ENCODE data around the gene CCDC50.

The CCDC50 gene

DNA sequence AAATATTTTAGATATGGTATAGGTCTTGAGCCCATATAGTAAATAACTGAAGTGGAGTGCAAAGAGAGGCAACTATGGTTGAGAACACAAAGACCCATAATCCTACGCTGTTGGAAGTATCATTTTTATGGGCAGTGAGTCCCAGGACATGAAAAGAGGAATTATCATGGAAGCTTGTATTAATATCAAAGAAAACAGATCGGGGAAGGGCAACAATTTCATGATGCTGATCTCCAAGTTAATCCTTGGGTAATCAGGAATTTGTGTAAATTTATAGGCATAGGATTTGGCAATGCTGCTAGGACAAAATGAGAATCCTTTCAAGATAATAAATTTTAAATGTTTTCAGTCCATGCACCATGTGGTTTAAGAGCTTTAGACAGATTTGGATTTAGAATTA lies 91.6 kb downstream of the CCDC50 start:
- DNase-seq (ENCODE audit: low read depth in 2 of 2), result no peak
- TF ChIP-seq CTCF (IDR thresholded peaks at IDR 0.05; ENCODE audit: low read depth, low read length), result no peak
- no peak overlapping the region for H3K4me3 ChIP-seq (replicated peaks in 1 of 2; ENCODE audit: low read depth in 2 of 2, low read length in 2 of 2)

DNA sequence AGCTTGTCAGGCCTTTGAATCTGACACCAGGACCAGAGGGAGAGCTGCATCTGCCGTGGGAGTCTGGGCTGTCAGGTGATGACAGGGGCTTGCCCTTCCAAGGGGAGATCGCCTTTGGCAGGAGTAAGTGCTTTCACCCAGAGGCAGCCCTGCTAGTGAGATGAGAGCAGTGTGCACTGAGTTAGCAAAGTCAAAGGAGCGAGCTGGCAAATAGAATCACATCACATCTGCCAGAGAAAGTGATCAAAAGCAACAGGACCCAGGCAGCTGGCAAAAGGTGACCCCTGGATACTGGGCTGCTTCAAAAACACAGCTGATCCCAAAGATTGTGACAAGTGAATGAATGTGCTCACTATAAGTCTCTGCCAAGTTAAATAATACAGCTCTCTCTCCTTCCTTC lies 95.7 kb downstream of the CCDC50 start:
- no peak overlapping the region for H3K4me3 ChIP-seq (replicated peaks in 1 of 2; ENCODE audit: low read depth in 2 of 2, low read length in 2 of 2)
- no peak for TF ChIP-seq CTCF (IDR thresholded peaks at IDR 0.05; ENCODE audit: low read depth, low read length)
- no peak for DNase-seq (ENCODE audit: low read depth in 2 of 2)

DNA sequence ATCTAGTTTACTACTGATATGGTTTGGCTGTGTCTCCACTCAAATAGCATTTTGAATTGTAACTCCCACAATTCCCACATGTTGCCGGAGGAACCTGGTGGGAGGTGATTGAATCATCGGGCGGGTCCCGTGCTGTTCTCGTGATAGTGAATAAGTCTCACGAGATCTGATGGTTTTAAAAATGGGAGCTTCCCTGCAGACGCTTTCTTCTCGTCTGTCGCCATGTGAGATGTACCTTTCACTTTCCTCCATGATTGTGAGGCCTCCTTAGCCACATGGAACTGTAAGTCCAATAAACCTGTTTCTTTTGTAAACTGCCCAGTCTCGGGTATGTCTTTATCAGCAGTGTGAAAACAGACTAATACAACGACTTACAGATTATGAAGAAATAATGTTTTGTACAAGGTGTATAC lies 96.1 kb downstream of the CCDC50 start:
- TF ChIP-seq CTCF (IDR thresholded peaks at IDR 0.05; ENCODE audit: low read depth, low read length), result no peak
- DNase-seq (ENCODE audit: low read depth in 2 of 2), result peak in 1 of 2 donors; percentile 9
- no peak overlapping the region for H3K4me3 ChIP-seq (replicated peaks in 1 of 2; ENCODE audit: low read depth in 2 of 2, low read length in 2 of 2)

DNA sequence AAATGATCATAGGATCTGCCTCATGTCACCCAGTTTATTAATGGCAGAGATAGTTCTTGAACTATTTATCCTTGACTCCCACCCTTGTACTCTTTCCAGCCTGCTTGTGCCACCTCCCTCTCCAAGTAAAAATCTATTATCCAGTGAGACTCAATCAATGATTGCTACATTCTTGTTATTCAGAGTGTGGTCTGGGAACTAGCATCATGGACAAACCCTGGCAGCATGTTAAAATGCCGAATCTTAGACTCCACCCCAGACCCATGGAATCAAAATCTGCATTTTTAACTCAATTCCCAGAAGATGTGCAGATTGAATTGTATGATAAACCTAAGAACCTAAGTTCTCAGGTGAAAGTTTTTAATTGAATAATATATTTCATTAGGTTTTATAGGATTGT lies 97.1 kb downstream of the CCDC50 start:
- DNase-seq (ENCODE audit: low read depth in 2 of 2), result no peak
- no peak for TF ChIP-seq CTCF (IDR thresholded peaks at IDR 0.05; ENCODE audit: low read depth, low read length)
- no peak overlapping the region for H3K4me3 ChIP-seq (replicated peaks in 1 of 2; ENCODE audit: low read depth in 2 of 2, low read length in 2 of 2)

DNA sequence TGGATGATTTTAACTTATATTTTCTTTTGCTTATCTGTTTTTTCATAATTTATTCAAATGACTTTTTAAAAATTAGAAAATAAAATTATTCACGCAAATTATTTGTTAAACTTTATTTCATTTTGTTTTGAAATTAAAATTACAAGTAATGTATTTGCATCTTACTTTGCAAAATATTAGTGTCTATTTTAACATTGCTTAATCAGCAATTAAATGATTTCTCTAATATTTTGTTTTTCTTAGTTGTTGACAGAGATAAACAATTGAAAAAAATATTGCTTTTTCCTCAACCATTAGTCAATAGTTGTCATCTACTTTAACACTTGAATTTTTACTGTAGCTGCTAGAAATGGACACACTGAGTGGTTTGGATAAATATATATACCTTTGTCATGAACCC lies 99.0 kb downstream of the CCDC50 start:
- no peak for TF ChIP-seq CTCF (IDR thresholded peaks at IDR 0.05; ENCODE audit: low read depth, low read length)

DNA sequence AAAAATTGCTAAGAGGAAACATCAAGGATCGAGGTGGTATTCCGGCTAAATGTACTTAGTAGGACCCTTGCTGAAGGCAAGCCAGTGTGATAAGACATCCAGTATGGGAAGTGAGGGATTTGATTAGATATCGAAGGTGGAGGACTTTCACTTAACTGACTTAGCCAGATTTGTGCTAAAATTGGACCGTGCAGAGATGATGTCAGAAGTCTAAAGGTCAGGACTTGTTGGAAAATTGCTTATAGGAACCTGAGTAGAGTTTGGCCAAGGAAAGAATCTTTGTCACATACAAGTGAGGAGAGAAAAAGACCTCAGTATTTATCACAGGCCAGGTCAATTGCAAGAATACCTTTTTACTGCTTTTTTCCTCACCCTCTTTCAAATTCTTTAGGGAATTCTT lies 100.9 kb downstream of the CCDC50 start:
- no peak overlapping the region for H3K4me3 ChIP-seq (replicated peaks in 1 of 2; ENCODE audit: low read depth in 2 of 2, low read length in 2 of 2)
- no peak for TF ChIP-seq CTCF (IDR thresholded peaks at IDR 0.05; ENCODE audit: low read depth, low read length)
- DNase-seq (ENCODE audit: low read depth in 2 of 2), result no peak

More for the DNA sequence above, 99.0 kb downstream of the CCDC50 start:
- no peak for DNase-seq (ENCODE audit: low read depth in 2 of 2)
- H3K4me3 ChIP-seq (replicated peaks in 1 of 2; ENCODE audit: low read depth in 2 of 2, low read length in 2 of 2), result no peak overlapping the region

GRCh38 chr3:191431160-191431822 lies 102.1 kb downstream of the CCDC50 start:
- TF ChIP-seq CTCF (IDR thresholded peaks at IDR 0.05; ENCODE audit: low read depth, low read length), result no peak
- DNase-seq (ENCODE audit: low read depth in 2 of 2), result no peak
- H3K4me3 ChIP-seq (replicated peaks in 1 of 2; ENCODE audit: low read depth in 2 of 2, low read length in 2 of 2), result no peak overlapping the region
